ENCODE results near the gene ITGB6. TPM values are rescaled to one million over a fixed set of nuclear protein-coding genes. Genes with fewer than 3 reads are reported as not detected.

ITGB6 gene
- total and polyA plus RNA-seq, 2 experiments from 2014 or later: 0.12 to 0.31 TPM

GRCh38 chr2:160241251-160242137 lies 41.4 kb upstream of the ITGB6 start:
- H3K36me3 ChIP-seq: no peaks in the 10 kb centered on the region
- H3K27ac ChIP-seq: peak overlapping the region; percentile 94
- TF ChIP-seq, protein P1, sequence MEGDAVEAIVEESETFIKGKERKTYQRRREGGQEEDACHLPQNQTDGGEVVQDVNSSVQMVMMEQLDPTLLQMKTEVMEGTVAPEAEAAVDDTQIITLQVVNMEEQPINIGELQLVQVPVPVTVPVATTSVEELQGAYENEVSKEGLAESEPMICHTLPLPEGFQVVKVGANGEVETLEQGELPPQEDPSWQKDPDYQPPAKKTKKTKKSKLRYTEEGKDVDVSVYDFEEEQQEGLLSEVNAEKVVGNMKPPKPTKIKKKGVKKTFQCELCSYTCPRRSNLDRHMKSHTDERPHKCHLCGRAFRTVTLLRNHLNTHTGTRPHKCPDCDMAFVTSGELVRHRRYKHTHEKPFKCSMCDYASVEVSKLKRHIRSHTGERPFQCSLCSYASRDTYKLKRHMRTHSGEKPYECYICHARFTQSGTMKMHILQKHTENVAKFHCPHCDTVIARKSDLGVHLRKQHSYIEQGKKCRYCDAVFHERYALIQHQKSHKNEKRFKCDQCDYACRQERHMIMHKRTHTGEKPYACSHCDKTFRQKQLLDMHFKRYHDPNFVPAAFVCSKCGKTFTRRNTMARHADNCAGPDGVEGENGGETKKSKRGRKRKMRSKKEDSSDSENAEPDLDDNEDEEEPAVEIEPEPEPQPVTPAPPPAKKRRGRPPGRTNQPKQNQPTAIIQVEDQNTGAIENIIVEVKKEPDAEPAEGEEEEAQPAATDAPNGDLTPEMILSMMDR (IDR thresholded peaks at IDR 0.05; ENCODE audit: low read depth, low read length): no peak
- peaks cover 29% of the 10 kb centered on the region for H3K4me1 ChIP-seq (ENCODE audit: low read depth)
- no peaks in the 10 kb centered on the region for H3K27me3 ChIP-seq
- peak in 1 of 2 donors; percentile 77 for DNase-seq (ENCODE audit: low read depth in 1 of 2, low spot score in 1 of 2)
- no peak overlapping the region for H3K4me3 ChIP-seq
- no peaks in the 10 kb centered on the region for H3K9me3 ChIP-seq (ENCODE audit: low read depth)

- Histone ChIP-seq H3K9me3 (ENCODE audit: low read depth) (no peaks in the 10 kb centered on the region), H3K27me3 (no peaks in the 10 kb centered on the region), H3K4me1 (ENCODE audit: low read depth) (peaks cover 29% of the 10 kb centered on the region), H3K27ac (no peak overlapping the region), H3K4me3 (no peak overlapping the region), H3K36me3 (no peaks in the 10 kb centered on the region)
- no peak for DNase-seq (ENCODE audit: low read depth in 1 of 2, low spot score in 1 of 2)
- TF ChIP-seq, protein P1 (IDR thresholded peaks at IDR 0.05; ENCODE audit: low read depth, low read length): no peak
These were observed 39.4 kb upstream of the ITGB6 start for GRCh38 chr2:160239436-160239835.

GRCh38 chr2:160238392-160238791 lies 38.3 kb upstream of the ITGB6 start:
- no peak overlapping the region for H3K4me3 ChIP-seq
- TF ChIP-seq, protein P1 (IDR thresholded peaks at IDR 0.05; ENCODE audit: low read depth, low read length): no peak
- no peaks in the 10 kb centered on the region for H3K36me3 ChIP-seq
- H3K9me3 ChIP-seq (ENCODE audit: low read depth): no peaks in the 10 kb centered on the region
- H3K27me3 ChIP-seq: no peaks in the 10 kb centered on the region
- H3K4me1 ChIP-seq (ENCODE audit: low read depth): peaks cover 21% of the 10 kb centered on the region
- DNase-seq (ENCODE audit: low read depth in 1 of 2, low spot score in 1 of 2): no peak
- H3K27ac ChIP-seq: no peak overlapping the region

DNA sequence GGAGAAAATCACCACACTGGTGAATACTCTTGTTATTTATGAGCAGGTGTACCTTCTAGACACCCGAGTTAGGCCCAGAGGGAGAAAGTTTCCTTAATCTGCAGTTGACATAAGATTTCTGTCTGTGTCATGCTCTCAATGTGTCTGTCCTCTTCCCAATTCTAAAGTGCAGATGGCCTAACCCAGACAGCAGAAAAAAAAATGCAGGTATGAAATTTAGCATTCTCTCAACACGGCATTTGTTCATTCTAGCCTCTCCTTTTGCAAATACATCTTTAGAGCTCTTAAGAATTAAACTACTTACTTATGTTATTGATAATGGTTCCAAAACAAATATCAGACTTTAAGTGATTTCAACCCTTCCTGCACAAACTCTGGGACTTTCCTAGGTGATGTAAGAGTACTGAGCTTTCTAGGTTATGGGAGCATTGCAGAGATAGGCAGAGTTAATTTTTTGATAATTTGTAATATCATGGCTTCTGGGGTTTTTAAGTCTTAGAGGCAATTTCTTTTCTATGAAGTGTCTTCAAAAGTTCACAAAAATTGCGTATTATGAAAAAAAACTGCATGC lies 32.9 kb upstream of the ITGB6 start:
- Histone ChIP-seq H3K27me3 (no peaks in the 10 kb centered on the region), H3K36me3 (no peaks in the 10 kb centered on the region), H3K27ac (no peak overlapping the region), H3K4me3 (no peak overlapping the region), H3K9me3 (ENCODE audit: low read depth) (no peaks in the 10 kb centered on the region), H3K4me1 (ENCODE audit: low read depth) (peaks cover 5% of the 10 kb centered on the region)
- TF ChIP-seq, protein P1 (IDR thresholded peaks at IDR 0.05; ENCODE audit: low read depth, low read length): no peak
- DNase-seq (ENCODE audit: low read depth in 1 of 2, low spot score in 1 of 2): no peak

GRCh38 chr2:160229591-160229990 lies 29.5 kb upstream of the ITGB6 start:
- Histone ChIP-seq H3K4me1 (ENCODE audit: low read depth) (peaks cover 25% of the 10 kb centered on the region), H3K27me3 (no peaks in the 10 kb centered on the region), H3K27ac (no peak overlapping the region), H3K36me3 (no peaks in the 10 kb centered on the region), H3K4me3 (no peak overlapping the region), H3K9me3 (ENCODE audit: low read depth) (no peaks in the 10 kb centered on the region)
- peak in 1 of 2 donors; percentile 60 for DNase-seq (ENCODE audit: low read depth in 1 of 2, low spot score in 1 of 2)
- TF ChIP-seq, protein P1 (IDR thresholded peaks at IDR 0.05; ENCODE audit: low read depth, low read length): no peak
